H1 (cell line): ENCODE measurements around the gene TFF3. TPM values are rescaled to one million over a fixed set of nuclear protein-coding genes. Genes with fewer than 3 reads are reported as not detected.

Source experiments
- CTCF ChIA-PET: fragments of 300-600 bp; sonication (Branson Sonifier 250); formaldehyde crosslinking; loops from one replicate; lab custom pipeline; 2021; ENCODE audit not compliant: partially characterized antibody; lab: Charles Lee
- POLR2A ChIA-PET: fragments of 300-600 bp; sonication (Branson Sonifier 250); formaldehyde crosslinking; loops from one replicate; lab custom pipeline; 2021; ENCODE audit warnings: inconsistent platforms; ENCODE audit not compliant: partially characterized antibody; lab: Charles Lee
- DNase-seq, 2 experiments: peaks; one replicate each; pipeline versions ENCODE4 v3.0.0 to v3.0.0-alpha.2; 2010 to 2022; ENCODE audit warnings: low spot score in 2 of 2, low read depth in 1 of 2, mixed read lengths in 1 of 2
- FAIRE-seq: peaks from 2 replicates; lab custom pipeline; 2011; peaks lifted over from hg19 to GRCh38; lab: Jason Lieb, UNC
- H2AFZ ChIP-seq: 2 replicates; pipeline ENCODE4 v1.8.1; 2012; ENCODE audit warnings: low read length, inconsistent platforms
- H2AK5ac ChIP-seq: 2 replicates; pipeline ENCODE4 v1.6.1; 2013; ENCODE audit warnings: low read depth, low read length
- H2BK120ac ChIP-seq: replicated peaks from 2 replicates; pipeline ENCODE3; 2013; ENCODE audit warnings: low read depth, low read length, inconsistent platforms
- H2BK12ac ChIP-seq: 2 replicates; pipeline ENCODE4 v1.6.1; 2013; ENCODE audit warnings: low read depth, low read length
- H2BK15ac ChIP-seq: 2 replicates; pipeline ENCODE4 v1.6.1; 2013; ENCODE audit warnings: low read length
- H2BK20ac ChIP-seq: 2 replicates; pipeline ENCODE4 v1.6.1; 2013; ENCODE audit warnings: low read length
- H2BK5ac ChIP-seq: 2 replicates; pipeline ENCODE4 v1.6.1; 2013; ENCODE audit warnings: low read depth, low read length
- H3K14ac ChIP-seq: 2 replicates; pipeline ENCODE4 v1.6.1; 2013; ENCODE audit warnings: inconsistent platforms; ENCODE audit not compliant: insufficient read length
- H3K18ac ChIP-seq: 2 replicates; pipeline ENCODE4 v1.6.1; 2013; ENCODE audit warnings: low read length; ENCODE audit errors: extremely low read depth
- H3K23ac ChIP-seq: 2 replicates; pipeline ENCODE4 v1.6.1; 2013; ENCODE audit warnings: inconsistent platforms; ENCODE audit not compliant: insufficient read length
- H3K23me2 ChIP-seq: 2 replicates; pipeline ENCODE4 v1.6.1; 2013; ENCODE audit warnings: low read depth, low read length
- H3K27ac ChIP-seq: 2 replicates; pipeline ENCODE4 v1.6.1; 2011; ENCODE audit warnings: low read depth, low read length, inconsistent platforms
- H3K27me3 ChIP-seq, 4 experiments: replicated peaks in 1 of 4; 1 replicate in 1 of 4; 2 replicates in 3 of 4; pipeline versions ENCODE4 v1.6.1 to v1.8.1; 2011 to 2013; ENCODE audit warnings: low read length in 3 of 4, mild to moderate bottlenecking in 3 of 4, inconsistent platforms in 2 of 4, mixed read lengths in 2 of 4, moderate library complexity in 1 of 4; ENCODE audit not compliant: control insufficient read depth in 3 of 4, insufficient read depth in 3 of 4; ENCODE audit errors: extremely low read depth in 1 of 4
- H3K36me3 ChIP-seq, 4 experiments: 2 replicates each; pipeline versions ENCODE4 v1.6.1 to v1.8.1; 2011 to 2013; ENCODE audit warnings: mild to moderate bottlenecking in 4 of 4, low read length in 3 of 4, moderate library complexity in 2 of 4, control low read depth in 1 of 4, inconsistent platforms in 1 of 4; ENCODE audit not compliant: insufficient read depth in 4 of 4, control insufficient read depth in 2 of 4
- H3K4ac ChIP-seq: replicated peaks from 2 replicates; pipeline ENCODE3; 2013; ENCODE audit warnings: low read length, low read depth, mixed read lengths, inconsistent platforms; ENCODE audit not compliant: insufficient read length
- H3K4me1 ChIP-seq, 4 experiments: replicated peaks in 1 of 4; 1 replicate in 1 of 4; 2 replicates in 3 of 4; pipeline versions ENCODE4 v1.6.1 to v1.8.1; 2011 to 2013; ENCODE audit warnings: low read length in 3 of 4, inconsistent platforms in 2 of 4, mixed read lengths in 1 of 4; ENCODE audit not compliant: insufficient read depth in 4 of 4, control insufficient read depth in 3 of 4
- H3K4me2 ChIP-seq, 2 experiments: 2 replicates each; pipeline versions ENCODE4 v1.6.1 to v1.8.1; 2011 to 2013; ENCODE audit warnings: low read depth in 2 of 2, low read length in 2 of 2, control low read depth in 1 of 2, inconsistent platforms in 1 of 2, mild to moderate bottlenecking in 1 of 2; ENCODE audit not compliant: insufficient read depth in 1 of 2
- H3K4me3 ChIP-seq, 4 experiments: fragments of 200-600, 300-600 bp in 1 of 4; sonication (generic), shearing (Covaris generic), sonication (Bioruptor Twin) in 1 of 4; 2 replicates each; pipeline versions ENCODE4 v1.5.1 to v1.8.1; 2011 to 2016; ENCODE audit warnings: low read length in 4 of 4, low read depth in 3 of 4, control low read depth in 2 of 4, inconsistent platforms in 2 of 4, mild to moderate bottlenecking in 2 of 4, mixed read lengths in 1 of 4, moderate library complexity in 1 of 4; ENCODE audit not compliant: insufficient read depth in 2 of 4; ENCODE audit errors: extremely low read depth in 1 of 4
- H3K56ac ChIP-seq: replicated peaks from 2 replicates; pipeline ENCODE3; 2013; ENCODE audit warnings: low read depth, mild to moderate bottlenecking, mixed read lengths, low read length, inconsistent platforms; ENCODE audit not compliant: insufficient read length
- H3K79me1 ChIP-seq: 2 replicates; pipeline ENCODE4 v1.6.1; 2013; ENCODE audit warnings: low read depth, low read length, control low read depth
- H3K79me2 ChIP-seq, 2 experiments: 2 replicates each; pipeline versions ENCODE4 v1.6.1 to v1.8.1; 2012 to 2013; ENCODE audit warnings: low read length in 2 of 2, mild to moderate bottlenecking in 2 of 2, inconsistent platforms in 1 of 2; ENCODE audit not compliant: insufficient read depth in 2 of 2, control insufficient read depth in 1 of 2
- H3K9ac ChIP-seq, 4 experiments: replicated peaks in 1 of 4; 1 replicate in 1 of 4; 2 replicates in 3 of 4; pipeline versions ENCODE4 v1.6.1 to v1.8.1; 2011 to 2013; ENCODE audit warnings: low read depth in 3 of 4, low read length in 3 of 4, control low read depth in 2 of 4, mild to moderate bottlenecking in 2 of 4, moderate library complexity in 2 of 4, inconsistent platforms in 1 of 4; ENCODE audit errors: extremely low read depth in 1 of 4
- H3K9me3 ChIP-seq, 2 experiments: 2 replicates each; pipeline versions ENCODE4 v1.6.1 to v1.8.1; 2012 to 2013; ENCODE audit warnings: mild to moderate bottlenecking in 2 of 2, moderate library complexity in 2 of 2, control low read depth in 1 of 2, inconsistent platforms in 1 of 2, low read depth in 1 of 2, low read length in 1 of 2, mixed read lengths in 1 of 2; ENCODE audit not compliant: insufficient read depth in 2 of 2
- H4K20me1 ChIP-seq, 2 experiments: replicated peaks in 1 of 2; 2 replicates each; pipeline versions ENCODE3 to v1.8.1; 2011 to 2013; ENCODE audit warnings: inconsistent platforms in 2 of 2, low read length in 2 of 2, mild to moderate bottlenecking in 1 of 2; ENCODE audit not compliant: insufficient read depth in 2 of 2, control insufficient read depth in 1 of 2
- H4K5ac ChIP-seq: 2 replicates; pipeline ENCODE4 v1.6.1; 2013; ENCODE audit warnings: low read length, low read depth, mixed read lengths, inconsistent platforms; ENCODE audit not compliant: insufficient read length
- H4K8ac ChIP-seq: 2 replicates; pipeline ENCODE4 v1.8.0; 2013; ENCODE audit warnings: mild to moderate bottlenecking, moderate library complexity, low read length, inconsistent platforms; ENCODE audit not compliant: insufficient read depth; ENCODE audit errors: extremely low read depth
- H4K91ac ChIP-seq: replicated peaks from 2 replicates; pipeline ENCODE3; 2013; ENCODE audit warnings: low read length, mixed read lengths, inconsistent platforms; ENCODE audit not compliant: insufficient read length
- CTBP2 ChIP-seq: IDR thresholded peaks from 2 replicates; pipeline ENCODE4 v1.7.0; 2011; ENCODE audit warnings: borderline replicate concordance, mild to moderate bottlenecking, moderate library complexity, mixed read lengths, low read length; ENCODE audit not compliant: insufficient read depth, insufficient read length
- EP300 ChIP-seq, 2 experiments: IDR thresholded peaks; 1 replicate in 1 of 2; 2 replicates in 1 of 2; pipeline ENCODE4 v1.6.1; 2011 to 2012; ENCODE audit warnings: low read depth in 2 of 2, low read length in 2 of 2, mild to moderate bottlenecking in 2 of 2, borderline replicate concordance in 1 of 2, inconsistent platforms in 1 of 2, moderate library complexity in 1 of 2
- FOSL1 ChIP-seq: IDR thresholded peaks from 2 replicates; pipeline ENCODE4 v1.6.1; 2011; ENCODE audit warnings: mild to moderate bottlenecking, low read depth, low read length, moderate library complexity; ENCODE audit not compliant: insufficient read depth
- GTF2F1 ChIP-seq: IDR thresholded peaks from 2 replicates; pipeline ENCODE4 v1.6.1; 2012; ENCODE audit warnings: low read depth, low read length, improper control_type of control experiment, borderline replicate concordance
- HDAC2 ChIP-seq, 2 experiments: fragments of 300-600 bp in 1 of 2; sonication (generic) in 1 of 2; IDR thresholded peaks; 2 replicates each; pipeline ENCODE4 v1.6.1; 2011 to 2012; ENCODE audit warnings: low read depth in 2 of 2, low read length in 2 of 2, mild to moderate bottlenecking in 2 of 2, moderate library complexity in 2 of 2, borderline replicate concordance in 1 of 2, inconsistent platforms in 1 of 2
- HDAC6 ChIP-seq: IDR thresholded peaks from one replicate; pipeline ENCODE4 v1.7.1; 2012; ENCODE audit warnings: low read depth, mild to moderate bottlenecking, inconsistent platforms, low read length, moderate library complexity
- JUND ChIP-seq: IDR thresholded peaks from 2 replicates; pipeline ENCODE4 v1.6.1; 2011; ENCODE audit warnings: mild to moderate bottlenecking, improper control_type of control experiment, low read length
- KDM1A ChIP-seq: fragments of 200-600, 300-600 bp; sonication (generic); IDR thresholded peaks from 2 replicates; pipeline ENCODE4 v1.7.1; 2016; ENCODE audit warnings: mild to moderate bottlenecking, low read length, borderline replicate concordance
- MAX ChIP-seq: IDR thresholded peaks from 2 replicates; pipeline ENCODE4 v1.6.1; 2012; ENCODE audit warnings: inconsistent platforms
- SIRT6 ChIP-seq: IDR thresholded peaks from one replicate; pipeline ENCODE4 v1.7.1; 2012; ENCODE audit warnings: low read length, inconsistent platforms
- SP1 ChIP-seq: IDR thresholded peaks from 2 replicates; pipeline ENCODE4 v1.6.1; 2011; ENCODE audit warnings: low read depth, low read length
- SP2 ChIP-seq: IDR thresholded peaks from 2 replicates; pipeline ENCODE4 v1.6.1; 2012; ENCODE audit warnings: mild to moderate bottlenecking, low read length, inconsistent platforms
- TAF7 ChIP-seq: optimal IDR thresholded peaks from 2 replicates; pipeline ENCODE3; 2011; ENCODE audit warnings: low read depth, mild to moderate bottlenecking, inconsistent platforms, low read length, moderate library complexity, borderline replicate concordance
- ZNF274 ChIP-seq: IDR thresholded peaks from 2 replicates; pipeline ENCODE4 v1.7.0; 2012; ENCODE audit warnings: low read length, borderline replicate concordance; ENCODE audit errors: extremely low read depth
- WGBS, 2 experiments: shearing (Covaris generic) in 1 of 2; methylation state at CpG; one replicate each; pipeline versions ENCODE4 v1.1.6 to v1.1.7; 2013 to 2015; ENCODE audit warnings: low lambda C conversion rate in 2 of 2, mixed read lengths in 2 of 2, inconsistent platforms in 1 of 2, low coverage in 1 of 2, missing lambda C conversion rate in 1 of 2; ENCODE audit not compliant: insufficient replicate concordance in 2 of 2, insufficient coverage in 1 of 2, insufficient read length in 1 of 2; ENCODE audit errors: extremely low coverage in 1 of 2, missing lambda C conversion rate in 1 of 2; 5-methylcytosine and 5-hydroxymethylcytosine counted together
- polyA plus RNA-seq, 7 experiments: library from polyadenylated mRNA; depleted of rRNA in 3 of 7; stranded (reverse) in 5 of 7; unstranded in 2 of 7; fragments of >200 nt in 5 of 7; fragments of 200-250 nt in 2 of 7; gene quantifications; 1 replicate in 5 of 7; 2 replicates in 1 of 7; 4 replicates in 1 of 7; pipeline versions ENCODE4 v1.2.1 to v1.2.3, GENCODE V29; 2011 to 2013; ENCODE audit warnings: missing spikeins in 2 of 7, mixed read lengths in 2 of 7
- total RNA-seq: library from RNA; stranded (reverse); fragmentation: NEBNext Ultra II Directional; extraction: Animal tissue kit (Norgen Biotek cat#: 25700); gene quantifications from 2 replicates; pipeline ENCODE4 v1.2.1, GENCODE V29; 2021

Gene TFF3
- total and polyA plus RNA-seq, 2 of the 8 experiments (the other 6 are each of a cell fraction or from before 2014, with no cell fraction given) = 1.7 to 6.7 TPM

- no peak overlapping the region for H4K8ac ChIP-seq
- H2AFZ ChIP-seq = no peak overlapping the region
- no peaks in the 10 kb centered on the region for H3K79me2 ChIP-seq
- H3K14ac ChIP-seq = no peak overlapping the region
- no peaks in the 10 kb centered on the region; a peak in 1 of 7 replicates for H3K4me1 ChIP-seq
- 94% methylated on average over 5 of the region's 5 CpGs; no CpG with 5 or more reads in 1 of the 2 experiments for WGBS, 2 experiments
- H2AK5ac ChIP-seq = no peak overlapping the region
- H3K36me3 ChIP-seq = no peaks in the 10 kb centered on the region; a peak in 1 of 8 replicates
- no peak overlapping the region for H2BK5ac ChIP-seq
- no peak overlapping the region for H3K56ac ChIP-seq
- H2BK12ac ChIP-seq = no peak overlapping the region
- no peak overlapping the region for H2BK120ac ChIP-seq
- H3K27ac ChIP-seq = no peak overlapping the region
- H3K18ac ChIP-seq = no peak overlapping the region
- no peak for DNase-seq
- no peak overlapping the region for H3K9ac ChIP-seq
- peaks cover 0 to 5% of the 10 kb centered on the region in 2 experiments; a peak in 2 of 4 replicates for H3K9me3 ChIP-seq
- POLR2A ChIA-PET = no interaction called here
- FAIRE-seq = no peak
- H3K4me3 ChIP-seq = no peak overlapping the region
- no peak overlapping the region for H3K4me2 ChIP-seq
- H4K5ac ChIP-seq = no peak overlapping the region
- H3K79me1 ChIP-seq = peaks cover 8% of the 10 kb centered on the region
- CTCF ChIA-PET = interaction anchor here (1.2 kb wide), 1 partner anchor 9 kb away, joined by 3 read pairs; no protein-coding TSS in a partner anchor
- H4K91ac ChIP-seq = no peak overlapping the region
- H3K23ac ChIP-seq = no peak overlapping the region
- H3K27me3 ChIP-seq = no peaks in the 10 kb centered on the region; a peak in 1 of 7 replicates
- H3K4ac ChIP-seq = no peak overlapping the region
- H2BK20ac ChIP-seq = no peak overlapping the region
- no peak overlapping the region for H2BK15ac ChIP-seq
- H4K20me1 ChIP-seq = peaks cover 0 to 11% of the 10 kb centered on the region in 2 experiments
- H3K23me2 ChIP-seq = peaks cover 16% of the 10 kb centered on the region; the same call in 1 of the 2 replicates
- TF ChIP-seq JUND = no peak
- no peak for TF ChIP-seq TAF7
- no peak for TF ChIP-seq SP2
- no peak for TF ChIP-seq SP1
- no peak for TF ChIP-seq HDAC6
- TF ChIP-seq GTF2F1 = no peak
- no peak for TF ChIP-seq MAX
- no peak for TF ChIP-seq HDAC2 (IDR thresholded peaks at IDR 0.05; ENCODE audit: borderline replicate concordance in 1 of 2, low read depth in 2 of 2, low read length in 2 of 2)
- TF ChIP-seq FOSL1 = no peak
- no peak for TF ChIP-seq ZNF274
- no peak for TF ChIP-seq EP300 (IDR thresholded peaks at IDR 0.05; ENCODE audit: borderline replicate concordance in 1 of 2, low read depth in 2 of 2, low read length in 2 of 2)
- no peak for TF ChIP-seq KDM1A
- TF ChIP-seq SIRT6 = no peak
- no peak for TF ChIP-seq CTBP2
Observed at GRCh38 chr21:42288962-42289361, 26.2 kb downstream of the TFF3 start.
